Ovary (tissue), 9 donors: ENCODE measurements around the gene CACNA2D4. TPM values are rescaled to one million over a fixed set of nuclear protein-coding genes. Genes with fewer than 3 reads are reported as not detected.

Experiments
- DNase-seq, 5 donors: peaks; one replicate each; pipeline ENCODE4 v3.0.0-alpha.2; 2019 to 2020
- H3K27ac ChIP-seq, 2 donors: fragments of 200-600 bp; one replicate each; pipeline versions ENCODE4 v1.5.1 to v1.8.0; 2019 to 2022
- H3K27me3 ChIP-seq: fragments of 200-600 bp; one replicate; pipeline ENCODE4 v1.8.0; 2022
- H3K36me3 ChIP-seq: fragments of 200-600 bp; sonication (generic); one replicate; pipeline ENCODE4 v1.5.1; 2019
- H3K4me1 ChIP-seq: one replicate; pipeline ENCODE4 v1.8.1; 2013; ENCODE audit warnings: mild to moderate bottlenecking, moderate library complexity; ENCODE audit not compliant: insufficient read depth
- H3K4me3 ChIP-seq: fragments of 200-600 bp; sonication (generic); one replicate; pipeline ENCODE4 v1.5.1; 2017
- H3K9me3 ChIP-seq, 2 donors: fragments of 200-600 bp in 1 of 2; sonication (generic) in 1 of 2; one replicate each; pipeline versions ENCODE4 v1.5.1 to v1.8.1; 2013 to 2019; ENCODE audit warnings: mild to moderate bottlenecking in 1 of 2, moderate library complexity in 1 of 2
- CTCF ChIP-seq, 3 donors: fragments of 450-650 bp in 2 of 3; fragments of 200-600 bp in 1 of 3; IDR thresholded peaks; one replicate each; pipeline versions ENCODE4 v1.5.1 to v1.8.0; 2016 to 2022; ENCODE audit warnings: antibody characterized with exemption in 3 of 3, mild to moderate bottlenecking in 1 of 3
- EP300 ChIP-seq: sonication (generic); formaldehyde crosslinking; IDR thresholded peaks from one replicate; pipeline ENCODE4 v1.6.1; 2017; ENCODE audit warnings: antibody characterized with exemption
- POLR2A ChIP-seq: fragments of 450-650 bp; IDR thresholded peaks from one replicate; pipeline ENCODE4 v1.6.1; 2017; ENCODE audit warnings: antibody characterized with exemption, mild to moderate bottlenecking, moderate library complexity
- WGBS, 3 donors: extraction: QIAGEN DNeasy Blood & Tissue Kit in 1 of 3; methylation state at CpG; one replicate each; pipeline versions ENCODE4 v1.1.5 to v1.1.7; 2013 to 2017; 5-methylcytosine and 5-hydroxymethylcytosine counted together
- intact Hi-C, 4 donors: fragments of 100-400 bp; cut with DNase I; formaldehyde crosslinking; loops; one replicate each; pipeline versions ENCODE4 v1.11.0 to v1.15.1; 2022 to 2023
- polyA plus RNA-seq, 2 donors: library from polyadenylated mRNA; stranded (reverse); fragments of 200-250 nt in 1 of 2; fragments of 350-450 nt in 1 of 2; fragmentation: Illumina TruSeq in 1 of 2; extraction: RNeasy Lipid Tissue Mini Kit (QIAGEN cat#74804) in 1 of 2; gene quantifications; one replicate each; pipeline ENCODE4 v1.2.3, GENCODE V29; 2013 to 2014
- total RNA-seq, 7 donors: library from RNA; depleted of rRNA in 2 of 7; stranded (reverse); fragments of >200 nt in 2 of 7; fragmentation: NEBNext Ultra II Directional in 3 of 7; extraction: Animal tissue kit (Norgen Biotek cat#: 25700) in 3 of 7; gene quantifications; one replicate each; pipeline versions ENCODE4 v1.1.0 to v1.2.4, GENCODE V29; 2016 to 2023
- donor health status: DM: no; HTN: no; CAD: no; lungs with moderate emphysema.
- donor health status: DM: no; HTN: no; CAD: no.
- donor health status: Bipolar disorder and iron deficiency.
- donor health status: DM: yes; HTN: yes; CAD: no.
- donor health status: DM: no; HTN: no; CAD: no.
- donor health status: DM: yes; HTN: yes; CAD: no.

CACNA2D4 gene
- total and polyA plus RNA-seq, 9 donors: 2.1 to 6.8 (median 3.2) TPM

GRCh38 chr12:1890810-1891209 is 27.6 kb downstream of the CACNA2D4 start:
- no peak for DNase-seq
- Histone ChIP-seq H3K4me3 (no peak overlapping the region), H3K27me3 (no peaks in the 10 kb centered on the region), H3K4me1 (no peaks in the 10 kb centered on the region), H3K36me3 (no peaks in the 10 kb centered on the region), H3K9me3 (peaks cover 0 to 3% of the 10 kb centered on the region in 2 donors), H3K27ac (no peak overlapping the region)
- WGBS, 3 donors: 88 to 95% (median 93%) methylated on average over 2 of the region's 2 CpGs
- intact Hi-C loops: no loop called here
- TF ChIP-seq CTCF (IDR thresholded peaks at IDR 0.05) (no peak), EP300 (no peak), POLR2A (no peak)

GRCh38 chr12:1890119-1890703 is 28.2 kb downstream of the CACNA2D4 start:
- Histone ChIP-seq H3K36me3 (no peaks in the 10 kb centered on the region), H3K4me1 (no peaks in the 10 kb centered on the region), H3K27ac (no peak overlapping the region), H3K4me3 (no peak overlapping the region), H3K27me3 (no peaks in the 10 kb centered on the region), H3K9me3 (peaks cover 0 to 3% of the 10 kb centered on the region in 2 donors)
- 83 to 90% (median 84%) methylated on average over 8 of the region's 8 CpGs for WGBS, 3 donors
- no peak for DNase-seq
- TF ChIP-seq POLR2A (no peak), EP300 (no peak)
- intact Hi-C loops: no loop called here

GRCh38 chr12:1888923-1889322 is 29.5 kb downstream of the CACNA2D4 start:
- Histone ChIP-seq H3K9me3 (peaks cover 0 to 3% of the 10 kb centered on the region in 2 donors), H3K4me3 (no peak overlapping the region), H3K27ac (no peak overlapping the region), H3K27me3 (no peaks in the 10 kb centered on the region), H3K4me1 (no peaks in the 10 kb centered on the region), H3K36me3 (no peaks in the 10 kb centered on the region)
- no peak for DNase-seq
- WGBS, 3 donors: 84 to 85% (median 85%) methylated on average over 3 of the region's 3 CpGs
- intact Hi-C loops: no loop called here
- TF ChIP-seq EP300 (no peak), CTCF (IDR thresholded peaks at IDR 0.05) (no peak), POLR2A (no peak)

GRCh38 chr12:1886396-1887008 is 31.9 kb downstream of the CACNA2D4 start:
- DNase-seq: no peak
- TF ChIP-seq CTCF (IDR thresholded peaks at IDR 0.05): no peak
- TF ChIP-seq EP300: no peak
- TF ChIP-seq POLR2A: no peak
- Histone ChIP-seq H3K4me3 (no peak overlapping the region), H3K4me1 (no peaks in the 10 kb centered on the region), H3K27ac (no peak overlapping the region), H3K27me3 (no peaks in the 10 kb centered on the region), H3K9me3 (peaks cover 0 to 3% of the 10 kb centered on the region in 2 donors), H3K36me3 (no peaks in the 10 kb centered on the region)
- WGBS, 3 donors: 78 to 83% (median 79%) methylated on average over 10 of the region's 10 CpGs
- intact Hi-C loops: no loop called here

- H3K4me1 ChIP-seq: no peaks in the 10 kb centered on the region
- no peaks in the 10 kb centered on the region for H3K27me3 ChIP-seq
- peaks cover 0 to 3% of the 10 kb centered on the region in 2 donors for H3K9me3 ChIP-seq
- no peak for DNase-seq
- TF ChIP-seq CTCF (IDR thresholded peaks at IDR 0.05) (no peak), EP300 (no peak), POLR2A (no peak)
- intact Hi-C loops: no loop called here
- no peak overlapping the region for H3K27ac ChIP-seq
- 77 to 90% (median 85%) methylated on average over 13 of the region's 13 CpGs for WGBS, 3 donors
- no peak overlapping the region for H3K4me3 ChIP-seq
- no peaks in the 10 kb centered on the region for H3K36me3 ChIP-seq
These were observed 32.7 kb downstream of the CACNA2D4 start for GRCh38 chr12:1885599-1886245.
